Measurements from ENCODE around the gene GCM1.

GCM1 gene

DNA sequence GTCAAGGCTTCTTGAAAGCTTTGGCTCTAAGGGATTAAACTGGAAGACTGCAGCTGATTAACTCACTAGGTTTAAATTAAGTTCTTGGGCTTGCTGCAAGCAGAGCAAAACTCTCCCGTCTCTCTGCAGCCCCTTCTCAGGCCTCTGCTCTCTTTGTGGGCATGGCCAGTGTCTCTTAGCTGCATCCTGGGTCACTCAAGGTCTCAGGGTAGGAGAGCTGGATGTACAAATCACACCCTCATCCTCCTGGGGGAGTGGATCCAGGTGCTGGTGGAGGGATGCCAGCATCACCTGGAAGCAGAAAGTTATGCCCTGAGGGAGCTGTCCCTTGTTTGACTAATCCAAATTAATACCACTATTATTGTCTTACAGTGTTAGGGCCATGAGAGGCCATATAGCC lies 35.8 kb downstream of the GCM1 start:
- no peak for DNase-seq (ENCODE audit: low read depth)
- TF ChIP-seq, protein P1, sequence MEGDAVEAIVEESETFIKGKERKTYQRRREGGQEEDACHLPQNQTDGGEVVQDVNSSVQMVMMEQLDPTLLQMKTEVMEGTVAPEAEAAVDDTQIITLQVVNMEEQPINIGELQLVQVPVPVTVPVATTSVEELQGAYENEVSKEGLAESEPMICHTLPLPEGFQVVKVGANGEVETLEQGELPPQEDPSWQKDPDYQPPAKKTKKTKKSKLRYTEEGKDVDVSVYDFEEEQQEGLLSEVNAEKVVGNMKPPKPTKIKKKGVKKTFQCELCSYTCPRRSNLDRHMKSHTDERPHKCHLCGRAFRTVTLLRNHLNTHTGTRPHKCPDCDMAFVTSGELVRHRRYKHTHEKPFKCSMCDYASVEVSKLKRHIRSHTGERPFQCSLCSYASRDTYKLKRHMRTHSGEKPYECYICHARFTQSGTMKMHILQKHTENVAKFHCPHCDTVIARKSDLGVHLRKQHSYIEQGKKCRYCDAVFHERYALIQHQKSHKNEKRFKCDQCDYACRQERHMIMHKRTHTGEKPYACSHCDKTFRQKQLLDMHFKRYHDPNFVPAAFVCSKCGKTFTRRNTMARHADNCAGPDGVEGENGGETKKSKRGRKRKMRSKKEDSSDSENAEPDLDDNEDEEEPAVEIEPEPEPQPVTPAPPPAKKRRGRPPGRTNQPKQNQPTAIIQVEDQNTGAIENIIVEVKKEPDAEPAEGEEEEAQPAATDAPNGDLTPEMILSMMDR (IDR thresholded peaks at IDR 0.05; ENCODE audit: insufficient read depth, low read depth, low read length, missing control alignments): no peak
- H3K4me3 ChIP-seq (ENCODE audit: low read depth, low read length): no peak overlapping the region

GRCh38 chr6:53112404-53112803 lies 36.2 kb downstream of the GCM1 start:
- H3K4me3 ChIP-seq (ENCODE audit: low read depth, low read length): no peak overlapping the region
- DNase-seq (ENCODE audit: low read depth): no peak
- TF ChIP-seq, protein P1 (IDR thresholded peaks at IDR 0.05; ENCODE audit: insufficient read depth, low read depth, low read length, missing control alignments): no peak

DNA sequence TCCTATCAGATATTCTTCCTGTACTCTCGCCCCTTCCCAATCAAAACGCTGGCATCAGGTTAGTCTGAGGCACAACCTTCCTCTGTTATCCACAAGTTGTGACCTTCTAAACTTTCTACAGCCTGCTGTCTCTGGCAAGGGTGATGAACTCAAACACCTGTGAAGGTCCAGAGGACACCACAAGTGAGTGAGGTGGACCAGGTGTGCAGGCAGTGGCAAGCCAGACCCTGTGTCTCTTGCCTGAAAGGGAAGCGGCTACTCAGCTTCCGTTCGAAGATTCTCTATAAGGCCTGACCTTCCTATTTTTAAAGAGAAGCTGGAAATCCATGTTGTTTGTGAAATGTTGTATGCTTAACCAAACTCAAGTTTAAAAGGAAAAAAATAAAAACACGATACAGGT lies 36.8 kb downstream of the GCM1 start:
- DNase-seq (ENCODE audit: low read depth): no peak
- TF ChIP-seq, protein P1 (IDR thresholded peaks at IDR 0.05; ENCODE audit: insufficient read depth, low read depth, low read length, missing control alignments): no peak
- no peak overlapping the region for H3K4me3 ChIP-seq (ENCODE audit: low read depth, low read length)

GRCh38 chr6:53109612-53110011 lies 39.0 kb downstream of the GCM1 start:
- TF ChIP-seq, protein P1 (IDR thresholded peaks at IDR 0.05; ENCODE audit: insufficient read depth, low read depth, low read length, missing control alignments): no peak
- DNase-seq (ENCODE audit: low read depth): peak; percentile 53
- no peak overlapping the region for H3K4me3 ChIP-seq (ENCODE audit: low read depth, low read length)

DNA sequence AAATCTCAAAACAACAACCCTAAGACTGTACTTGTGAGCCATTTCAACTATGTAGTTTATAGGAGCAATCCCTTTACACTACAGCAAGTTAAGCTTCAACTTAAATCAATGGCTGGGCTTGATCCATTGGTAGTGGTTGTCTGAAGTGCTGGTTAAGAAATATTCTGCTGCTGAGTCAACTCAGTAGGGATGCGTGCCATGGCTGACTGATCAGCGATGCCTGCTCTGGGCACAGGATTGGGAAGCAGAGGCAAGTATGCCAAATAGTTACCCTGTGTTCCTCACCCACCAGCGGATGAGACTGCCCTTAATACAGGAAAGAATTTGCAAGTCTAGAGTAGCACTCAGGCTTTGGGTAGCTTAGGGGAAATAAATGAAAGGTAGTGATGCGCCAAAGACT lies 41.5 kb downstream of the GCM1 start:
- TF ChIP-seq, protein P1 (IDR thresholded peaks at IDR 0.05; ENCODE audit: insufficient read depth, low read depth, low read length, missing control alignments): no peak

DNA sequence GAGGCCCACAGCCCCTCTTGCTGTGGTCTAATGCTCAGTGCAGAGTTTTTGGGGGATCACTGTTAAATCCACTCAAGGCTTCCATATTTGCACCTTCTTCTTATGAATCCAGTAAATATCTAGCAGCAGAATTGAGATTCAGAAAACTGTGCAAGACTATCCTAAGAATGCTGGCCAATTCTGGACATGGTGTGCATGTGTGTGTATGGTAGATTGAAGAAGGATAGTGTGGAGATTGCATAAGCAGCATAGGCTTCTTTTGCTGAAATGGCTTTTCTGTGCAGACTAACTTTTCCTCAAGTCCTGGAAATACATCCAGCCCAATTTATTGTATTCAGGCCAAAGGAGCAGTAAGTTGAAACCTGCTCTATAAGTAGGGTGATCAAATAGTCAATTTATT lies 43.7 kb downstream of the GCM1 start:
- no peak for DNase-seq (ENCODE audit: low read depth)
- no peak overlapping the region for H3K4me3 ChIP-seq (ENCODE audit: low read depth, low read length)
- TF ChIP-seq, protein P1 (IDR thresholded peaks at IDR 0.05; ENCODE audit: insufficient read depth, low read depth, low read length, missing control alignments): no peak

More for the DNA sequence above, 41.5 kb downstream of the GCM1 start:
- DNase-seq (ENCODE audit: low read depth): no peak
- no peak overlapping the region for H3K4me3 ChIP-seq (ENCODE audit: low read depth, low read length)

GRCh38 chr6:53103993-53104675 lies 44.5 kb downstream of the GCM1 start:
- no peak overlapping the region for H3K4me3 ChIP-seq (ENCODE audit: low read depth, low read length)
- TF ChIP-seq, protein P1 (IDR thresholded peaks at IDR 0.05; ENCODE audit: insufficient read depth, low read depth, low read length, missing control alignments): no peak
- DNase-seq (ENCODE audit: low read depth): no peak
